IMR-90 (cell line): ENCODE results near the gene VHLL. TPM values are rescaled to one million over a fixed set of nuclear protein-coding genes. Genes with fewer than 3 reads are reported as not detected.

Experiments used
- ATAC-seq: fragments of 200-7000 bp; cut with Tn5 transposase; 2 replicates; pipeline ENCODE4 v1.9.1; 2020; ENCODE audit warnings: low read depth, mild to moderate bottlenecking, moderate library complexity
- BruUV-seq: library from RNA; stranded (reverse); fragments of 400-500 nt; replicated peaks from 2 replicates; lab custom pipeline; 2021; lab: Mats Ljungman, UMichigan
- CTCF ChIA-PET: fragments of 300-600 bp; formaldehyde crosslinking; extraction: SDS; loops from one replicate; lab custom pipeline; 2021; ENCODE audit warnings: antibody characterized with exemption; lab: Yijun Ruan, JAX
- POLR2A ChIA-PET: fragments of 300-600 bp; sonication (Branson Sonifier 250); formaldehyde crosslinking; loops from one replicate; lab custom pipeline; 2022; ENCODE audit warnings: antibody characterized with exemption; ENCODE audit not compliant: unreplicated experiment; lab: Charles Lee
- DNase-seq: peaks from one replicate; pipeline ENCODE4 v3.0.0; 2013
- H2AFZ ChIP-seq: replicated peaks from 2 replicates; pipeline ENCODE3; 2013; ENCODE audit warnings: low read length, mild to moderate bottlenecking; ENCODE audit not compliant: poor library complexity
- H2AK5ac ChIP-seq: 2 replicates; pipeline ENCODE4 v1.6.1; 2013; ENCODE audit warnings: low read depth, low read length, inconsistent platforms
- H2AK9ac ChIP-seq: replicated peaks from 2 replicates; pipeline ENCODE3; 2013; ENCODE audit warnings: mild to moderate bottlenecking, low read depth, low read length, moderate library complexity; ENCODE audit not compliant: poor library complexity
- H2BK120ac ChIP-seq: 2 replicates; pipeline ENCODE4 v1.6.1; 2013; ENCODE audit warnings: low read depth, low read length, inconsistent platforms
- H2BK15ac ChIP-seq: 3 replicates; pipeline ENCODE4 v1.6.1; 2013; ENCODE audit warnings: low read depth, low read length, inconsistent platforms
- H2BK20ac ChIP-seq: 2 replicates; pipeline ENCODE4 v1.6.1; 2013; ENCODE audit warnings: low read depth, mild to moderate bottlenecking, inconsistent platforms, low read length, moderate library complexity
- H2BK5ac ChIP-seq: 2 replicates; pipeline ENCODE4 v1.6.1; 2013; ENCODE audit warnings: mild to moderate bottlenecking, low read depth, low read length, inconsistent platforms; ENCODE audit not compliant: poor library complexity, severe bottlenecking
- H3K14ac ChIP-seq: replicated peaks from 2 replicates; pipeline ENCODE4 v1.6.1; 2013; ENCODE audit warnings: low read depth, low read length, inconsistent platforms
- H3K18ac ChIP-seq: 2 replicates; pipeline ENCODE4 v1.6.1; 2013; ENCODE audit warnings: low read depth, low read length, control low read depth
- H3K23ac ChIP-seq: 2 replicates; pipeline ENCODE4 v1.6.1; 2013; ENCODE audit warnings: low read depth, low read length, inconsistent platforms
- H3K27ac ChIP-seq: 2 replicates; pipeline ENCODE4 v1.5.1; 2013; ENCODE audit warnings: mild to moderate bottlenecking, control low read depth, low read length; ENCODE audit not compliant: insufficient read depth
- H3K27me3 ChIP-seq: 2 replicates; pipeline ENCODE4 v1.6.1; 2013; ENCODE audit warnings: low read length; ENCODE audit not compliant: control insufficient read depth, insufficient read depth
- H3K36me3 ChIP-seq: 2 replicates; pipeline ENCODE4 v1.6.1; 2013; ENCODE audit warnings: low read length, mixed read lengths; ENCODE audit not compliant: control insufficient read depth, insufficient read depth
- H3K4ac ChIP-seq: 2 replicates; pipeline ENCODE4 v1.6.1; 2013; ENCODE audit warnings: low read depth, low read length, inconsistent platforms
- H3K4me1 ChIP-seq: 2 replicates; pipeline ENCODE4 v1.6.1; 2013; ENCODE audit warnings: low read length, mixed read lengths; ENCODE audit not compliant: control insufficient read depth, insufficient read depth
- H3K4me2 ChIP-seq: 2 replicates; pipeline ENCODE4 v1.6.1; 2013; ENCODE audit warnings: low read depth, mild to moderate bottlenecking, control low read depth, low read length, moderate library complexity
- H3K4me3 ChIP-seq: 2 replicates; pipeline ENCODE4 v1.5.1; 2013; ENCODE audit warnings: low read depth, mild to moderate bottlenecking, control low read depth, low read length, moderate library complexity; ENCODE audit not compliant: insufficient read depth
- H3K56ac ChIP-seq: 2 replicates; pipeline ENCODE4 v1.6.1; 2013; ENCODE audit warnings: low read length, inconsistent platforms; ENCODE audit not compliant: insufficient read depth; ENCODE audit errors: extremely low read depth
- H3K79me1 ChIP-seq, 2 experiments: 2 replicates each; pipeline ENCODE4 v1.6.1; 2013; ENCODE audit warnings: low read length in 2 of 2, inconsistent platforms in 1 of 2, low read depth in 1 of 2
- H3K9ac ChIP-seq: 2 replicates; pipeline ENCODE4 v1.6.1; 2013; ENCODE audit warnings: low read depth, low read length, control low read depth
- H3K9me1 ChIP-seq: 2 replicates; pipeline ENCODE4 v1.6.1; 2013; ENCODE audit warnings: low read length, inconsistent platforms; ENCODE audit not compliant: insufficient read depth
- H3K9me3 ChIP-seq: 2 replicates; pipeline ENCODE4 v1.6.1; 2013; ENCODE audit warnings: low read length; ENCODE audit not compliant: control insufficient read depth, insufficient read depth
- H4K20me1 ChIP-seq: 2 replicates; pipeline ENCODE4 v1.6.1; 2013; ENCODE audit warnings: low read length, inconsistent platforms; ENCODE audit not compliant: insufficient read depth
- H4K5ac ChIP-seq: 2 replicates; pipeline ENCODE4 v1.6.1; 2013; ENCODE audit warnings: mild to moderate bottlenecking, low read depth, low read length, control low read depth
- H4K8ac ChIP-seq, 2 experiments: 2 replicates each; pipeline ENCODE4 v1.6.1; 2013; ENCODE audit warnings: low read depth in 2 of 2, low read length in 2 of 2, control low read depth in 1 of 2, inconsistent platforms in 1 of 2
- H4K91ac ChIP-seq: 2 replicates; pipeline ENCODE4 v1.6.1; 2013; ENCODE audit warnings: low read depth, low read length, inconsistent platforms; ENCODE audit not compliant: insufficient read depth
- BHLHE40 ChIP-seq: fragments of 150-350 bp; IDR thresholded peaks from 2 replicates; pipeline ENCODE4 v1.6.1; 2016; ENCODE audit warnings: mild to moderate bottlenecking, low read depth, low read length
- CHD1 ChIP-seq: IDR thresholded peaks from 2 replicates; pipeline ENCODE4 v1.6.1; 2012; ENCODE audit warnings: low read depth, low read length, improper control_type of control experiment
- CTCF ChIP-seq: conservative IDR thresholded peaks from 2 replicates; pipeline ENCODE4 v1.5.1; 2012; ENCODE audit warnings: mild to moderate bottlenecking, low read depth, low read length, improper control_type of control experiment
- WGBS, 2 experiments: methylation state at CpG; one replicate each; pipeline versions ENCODE4 v1.1.5 to v1.1.7; 2013; ENCODE audit warnings: missing lambda C conversion rate in 2 of 2; ENCODE audit not compliant: insufficient read length in 1 of 2; ENCODE audit errors: extremely low coverage in 2 of 2; 5-methylcytosine and 5-hydroxymethylcytosine counted together
- dilution Hi-C: fragments of 300-500 bp; cut with HindIII; formaldehyde crosslinking; loops from one replicate; pipeline ENCODE4 v1.14.3; 2018; ENCODE audit warnings: low sequenced_read_pairs; ENCODE audit not compliant: unreplicated experiment
- in situ Hi-C: fragments of 300-500 bp; cut with MboI; formaldehyde crosslinking; loops from 3 replicates; pipeline ENCODE4 v1.14.3; 2019; ENCODE audit warnings: low sequenced_read_pairs, inconsistent platforms, mixed read lengths
- intact Hi-C: fragments of 100-400 bp; cut with micrococcal nuclease; formaldehyde crosslinking; loops from 2 replicates; pipeline ENCODE4 v1.10.0; 2022
- polyA plus RNA-seq, 3 experiments: library from polyadenylated mRNA; depleted of rRNA; stranded (reverse); fragments of >200 nt; gene quantifications; 2 replicates each; pipeline ENCODE4 v1.2.3, GENCODE V29; 2012; ENCODE audit warnings: low replicate concordance in 1 of 3
- total RNA-seq: library from RNA; depleted of rRNA; stranded (reverse); fragments of >200 nt; gene quantifications from 2 replicates; pipeline ENCODE4 v1.2.3, GENCODE V29; 2012

Gene VHLL
- total and polyA plus RNA-seq, 2 of the 4 experiments (the other 2 are of a cell fraction): not detected

DNA sequence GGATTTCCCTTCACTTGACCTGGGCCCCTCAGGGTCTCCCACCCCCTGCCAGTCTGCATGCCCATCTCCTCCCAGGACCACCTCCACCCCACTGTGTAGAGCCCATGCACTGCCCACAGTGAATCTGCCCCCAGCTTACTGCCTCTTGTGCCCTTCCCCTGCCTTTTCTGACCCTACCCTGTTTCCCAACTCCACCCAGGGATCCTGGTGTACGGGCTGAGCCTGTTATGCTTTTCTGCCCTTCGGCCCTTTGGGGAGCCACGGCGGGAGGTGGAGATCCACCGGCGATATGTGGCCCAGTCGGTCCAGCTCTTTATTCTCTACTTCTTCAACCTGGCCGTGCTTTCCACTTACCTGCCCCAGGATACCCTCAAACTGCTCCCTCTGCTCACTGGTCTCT is 13.0 kb downstream of the VHLL start:
- Histone ChIP-seq H3K4me1 (peaks cover 8% of the 10 kb centered on the region), H4K5ac (no peak overlapping the region), H3K9ac (no peak overlapping the region), H3K4ac (no peak overlapping the region), H3K27ac (no peak overlapping the region), H3K18ac (no peak overlapping the region), H2AFZ (no peak overlapping the region), H3K9me3 (no peaks in the 10 kb centered on the region), H2BK5ac (no peak overlapping the region), H2BK15ac (no peak overlapping the region), H3K4me3 (no peak overlapping the region), H4K91ac (no peak overlapping the region), H3K4me2 (no peak overlapping the region), H4K20me1 (peaks cover 7% of the 10 kb centered on the region), H3K79me1 (peaks cover 20 to 38% of the 10 kb centered on the region in 2 experiments; a peak in 3 of 4 replicates), H2AK9ac (peak overlapping the region; percentile 58), H2BK20ac (no peak overlapping the region), H2BK120ac (no peak overlapping the region), H3K27me3 (no peaks in the 10 kb centered on the region), H3K56ac (no peak overlapping the region), H3K14ac (no peak overlapping the region), H3K9me1 (peaks cover 5% of the 10 kb centered on the region), H3K23ac (no peak overlapping the region), H3K36me3 (peaks cover 10% of the 10 kb centered on the region; the same call in 1 of the 2 replicates), H4K8ac (no peak overlapping the region), H2AK5ac (no peak overlapping the region)
- CTCF ChIA-PET: no interaction called here
- BruUV-seq: no TSS peak
- dilution Hi-C loops (no loop called here), in situ Hi-C loops (no loop called here), intact Hi-C loops (no loop called here)
- WGBS, 2 experiments: 95% methylated on average over 4 of the region's 8 CpGs; no CpG with 5 or more reads in 1 of the 2 experiments
- POLR2A ChIA-PET: no interaction called here
- TF ChIP-seq CHD1: no peak
- TF ChIP-seq CTCF: no peak
- TF ChIP-seq BHLHE40: no peak
- ATAC-seq (no peak), DNase-seq (no peak)
